HepG2 (cell line): ENCODE measurements around the gene SERTAD1. TPM values are rescaled to one million over a fixed set of nuclear protein-coding genes. Genes with fewer than 3 reads are reported as not detected.

ENCODE experiments used
- AFF4 ChIP-seq: sonication (generic); formaldehyde crosslinking; IDR thresholded peaks from 2 replicates; pipeline ENCODE4 v1.4.0; 2020; ENCODE audit warnings: missing genetic modification reagents
- GABPA ChIP-seq, 2 experiments: IDR thresholded peaks; 2 replicates each; pipeline ENCODE4 v1.6.1; 2011 to 2016; ENCODE audit warnings: low read depth in 2 of 2, low read length in 1 of 2, missing biosample characterization in 1 of 2, missing genetic modification characterization in 1 of 2
- GATAD2A ChIP-seq: IDR thresholded peaks from 2 replicates; pipeline ENCODE4 v1.6.1; 2016
- KDM1A ChIP-seq: IDR thresholded peaks from 2 replicates; pipeline ENCODE4 v1.6.1; 2016; ENCODE audit warnings: missing compliant biosample characterization
- SAP130 ChIP-seq: IDR thresholded peaks from 2 replicates; pipeline ENCODE4 v1.6.1; 2016; ENCODE audit warnings: low read depth
- TGIF2 ChIP-seq: IDR thresholded peaks from 2 replicates; pipeline ENCODE4 v1.6.1; 2016; ENCODE audit warnings: control low read depth, missing compliant biosample characterization
- ZFP62 ChIP-seq: sonication (generic); formaldehyde crosslinking; IDR thresholded peaks from 2 replicates; pipeline ENCODE4 v1.4.0; 2020; ENCODE audit warnings: missing genetic modification reagents
- ZMAT3 ChIP-seq: sonication (generic); formaldehyde crosslinking; conservative IDR thresholded peaks from 2 replicates; pipeline ENCODE4 v1.7.0; 2021; ENCODE audit warnings: missing genetic modification reagents
- ZNF143 ChIP-seq: sonication (generic); formaldehyde crosslinking; IDR thresholded peaks from 2 replicates; pipeline ENCODE4 v1.4.0; 2020; ENCODE audit warnings: missing genetic modification reagents
- ZNF503 ChIP-seq: sonication (generic); formaldehyde crosslinking; IDR thresholded peaks from 2 replicates; pipeline ENCODE4 v1.4.0; 2020; ENCODE audit warnings: missing genetic modification reagents
- ZSCAN21 ChIP-seq: sonication (generic); formaldehyde crosslinking; IDR thresholded peaks from 2 replicates; pipeline ENCODE4 v1.8.0; 2022; ENCODE audit warnings: mild to moderate bottlenecking, missing genetic modification reagents, moderate library complexity, borderline replicate concordance
- polyA plus RNA-seq, 8 experiments: library from polyadenylated mRNA; depleted of rRNA in 3 of 8; stranded (reverse) in 7 of 8; unstranded in 1 of 8; fragments of >200 nt; fragmentation: Illumina TruSeq in 4 of 8; extraction: Trizol in 4 of 8; gene quantifications; 2 replicates each; pipeline versions ENCODE4 v1.2.1 to v1.2.3, GENCODE V29; 2011 to 2016; ENCODE audit warnings: low read depth in 4 of 8, missing spikeins in 1 of 8, mixed read lengths in 1 of 8; ENCODE audit not compliant: insufficient read depth in 1 of 8
- total RNA-seq, 5 experiments: library from RNA; depleted of rRNA; stranded (reverse); fragments of >200 nt; fragmentation: Illumina TruSeq; extraction: Trizol; gene quantifications; 2 replicates each; pipeline ENCODE4 v1.2.3, GENCODE V29; 2016; ENCODE audit warnings: low read depth in 1 of 5
- TF ChIP-seq, protein P1 (sequence below): sonication (generic); formaldehyde crosslinking; IDR thresholded peaks from 2 replicates; pipeline ENCODE4; 2020; ENCODE audit warnings: missing genetic modification reagents, mild to moderate bottlenecking, borderline replicate concordance
- TF ChIP-seq, protein P2 (sequence below): sonication (generic); formaldehyde crosslinking; IDR thresholded peaks from 2 replicates; pipeline ENCODE4 v1.4.0; 2020; ENCODE audit warnings: mild to moderate bottlenecking, missing genetic modification reagents
- TF ChIP-seq, protein P3 (sequence below): IDR thresholded peaks from 2 replicates; pipeline ENCODE4 v1.6.1; 2012; ENCODE audit warnings: low read depth, low read length, improper control_type of control experiment
- TF ChIP-seq, protein P4 (sequence below): sonication (generic); formaldehyde crosslinking; IDR thresholded peaks from 2 replicates; pipeline ENCODE4 v1.5.1; 2020; ENCODE audit warnings: mild to moderate bottlenecking, moderate library complexity, missing genetic modification reagents

The SERTAD1 gene
- total and polyA plus RNA-seq, 2 of the 13 experiments (the other 11 are each of a cell fraction or from before 2014, with no cell fraction given), result 4.3 to 4.5 TPM

DNA sequence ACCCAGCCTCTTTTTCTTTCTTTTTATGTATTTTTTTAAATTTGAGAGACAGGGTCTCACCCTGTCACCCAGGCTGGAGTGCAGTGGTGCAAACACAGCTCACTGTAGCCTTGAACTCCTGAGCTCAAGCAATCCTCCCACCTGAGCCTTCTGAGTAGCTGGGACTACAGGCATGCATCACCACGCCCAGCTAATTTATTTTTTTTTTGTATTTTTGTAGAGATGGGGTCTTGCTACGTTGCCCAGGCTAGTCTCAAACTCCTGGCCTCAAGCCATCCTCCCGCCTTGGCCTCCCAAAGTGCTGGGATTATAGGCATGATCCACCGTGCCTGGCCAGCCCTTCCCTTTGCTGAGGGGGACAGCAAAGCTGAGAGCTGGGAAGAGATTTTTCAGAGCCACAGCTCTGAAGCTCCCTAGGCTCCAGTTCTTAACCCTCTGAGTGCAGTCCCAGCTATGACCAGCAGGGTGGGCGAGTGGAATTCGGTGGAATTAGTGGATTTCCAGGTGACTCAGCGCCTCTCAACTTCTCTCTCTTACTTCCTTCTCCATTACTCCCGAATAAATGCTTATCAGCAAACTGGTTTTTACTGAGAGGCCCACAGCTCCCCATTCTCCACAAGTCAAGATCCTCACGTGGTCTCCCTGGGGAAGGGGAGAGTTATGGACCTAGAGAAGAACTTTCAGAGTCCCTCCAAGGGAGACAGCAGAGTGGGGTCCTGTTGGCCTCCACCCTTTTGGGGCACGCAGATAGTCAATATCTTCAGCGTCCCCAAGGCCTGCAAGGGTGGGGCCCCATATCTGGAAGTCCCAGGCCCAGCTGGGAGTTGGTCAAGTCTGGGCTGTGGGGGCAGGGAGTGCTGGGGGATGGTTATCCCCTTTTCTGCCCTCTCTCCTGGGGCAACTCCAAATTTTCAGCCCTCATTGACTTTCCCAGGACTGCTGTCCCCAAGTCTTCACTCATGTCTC, 38.5 kb upstream of the SERTAD1 start (continued):
- TF ChIP-seq, protein P1, sequence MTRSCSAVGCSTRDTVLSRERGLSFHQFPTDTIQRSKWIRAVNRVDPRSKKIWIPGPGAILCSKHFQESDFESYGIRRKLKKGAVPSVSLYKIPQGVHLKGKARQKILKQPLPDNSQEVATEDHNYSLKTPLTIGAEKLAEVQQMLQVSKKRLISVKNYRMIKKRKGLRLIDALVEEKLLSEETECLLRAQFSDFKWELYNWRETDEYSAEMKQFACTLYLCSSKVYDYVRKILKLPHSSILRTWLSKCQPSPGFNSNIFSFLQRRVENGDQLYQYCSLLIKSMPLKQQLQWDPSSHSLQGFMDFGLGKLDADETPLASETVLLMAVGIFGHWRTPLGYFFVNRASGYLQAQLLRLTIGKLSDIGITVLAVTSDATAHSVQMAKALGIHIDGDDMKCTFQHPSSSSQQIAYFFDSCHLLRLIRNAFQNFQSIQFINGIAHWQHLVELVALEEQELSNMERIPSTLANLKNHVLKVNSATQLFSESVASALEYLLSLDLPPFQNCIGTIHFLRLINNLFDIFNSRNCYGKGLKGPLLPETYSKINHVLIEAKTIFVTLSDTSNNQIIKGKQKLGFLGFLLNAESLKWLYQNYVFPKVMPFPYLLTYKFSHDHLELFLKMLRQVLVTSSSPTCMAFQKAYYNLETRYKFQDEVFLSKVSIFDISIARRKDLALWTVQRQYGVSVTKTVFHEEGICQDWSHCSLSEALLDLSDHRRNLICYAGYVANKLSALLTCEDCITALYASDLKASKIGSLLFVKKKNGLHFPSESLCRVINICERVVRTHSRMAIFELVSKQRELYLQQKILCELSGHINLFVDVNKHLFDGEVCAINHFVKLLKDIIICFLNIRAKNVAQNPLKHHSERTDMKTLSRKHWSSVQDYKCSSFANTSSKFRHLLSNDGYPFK (CRISPR knock-in tag), result no peak
- TF ChIP-seq ZNF503 (CRISPR knock-in tag), result no peak
- TF ChIP-seq, protein P2, sequence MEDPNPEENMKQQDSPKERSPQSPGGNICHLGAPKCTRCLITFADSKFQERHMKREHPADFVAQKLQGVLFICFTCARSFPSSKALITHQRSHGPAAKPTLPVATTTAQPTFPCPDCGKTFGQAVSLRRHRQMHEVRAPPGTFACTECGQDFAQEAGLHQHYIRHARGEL, result no peak
- peak; percentile 42; the same call in 1 of the 2 replicates for TF ChIP-seq GATAD2A (CRISPR knock-in tag)
- no peak; the same call in 1 of the 2 replicates for TF ChIP-seq ZMAT3 (CRISPR knock-in tag)
- TF ChIP-seq AFF4 (CRISPR knock-in tag), result no peak
- TF ChIP-seq SAP130 (CRISPR knock-in tag), result peak; percentile 44; the same call in 1 of the 2 replicates
- TF ChIP-seq ZFP62, result no peak
- no peak for TF ChIP-seq KDM1A (CRISPR knock-in tag)
- no peak for TF ChIP-seq GABPA (IDR thresholded peaks at IDR 0.05; ENCODE audit: low read depth, low read length)
- TF ChIP-seq GABPA (CRISPR knock-in tag; IDR thresholded peaks at IDR 0.05; ENCODE audit: low read depth), result 0 out of 2 replicates have a peak, but pooled peaks have one; percentile 14
- TF ChIP-seq ZNF143 (CRISPR knock-in tag), result no peak
- no peak for TF ChIP-seq ZSCAN21 (CRISPR knock-in tag)
- TF ChIP-seq, protein P3, sequence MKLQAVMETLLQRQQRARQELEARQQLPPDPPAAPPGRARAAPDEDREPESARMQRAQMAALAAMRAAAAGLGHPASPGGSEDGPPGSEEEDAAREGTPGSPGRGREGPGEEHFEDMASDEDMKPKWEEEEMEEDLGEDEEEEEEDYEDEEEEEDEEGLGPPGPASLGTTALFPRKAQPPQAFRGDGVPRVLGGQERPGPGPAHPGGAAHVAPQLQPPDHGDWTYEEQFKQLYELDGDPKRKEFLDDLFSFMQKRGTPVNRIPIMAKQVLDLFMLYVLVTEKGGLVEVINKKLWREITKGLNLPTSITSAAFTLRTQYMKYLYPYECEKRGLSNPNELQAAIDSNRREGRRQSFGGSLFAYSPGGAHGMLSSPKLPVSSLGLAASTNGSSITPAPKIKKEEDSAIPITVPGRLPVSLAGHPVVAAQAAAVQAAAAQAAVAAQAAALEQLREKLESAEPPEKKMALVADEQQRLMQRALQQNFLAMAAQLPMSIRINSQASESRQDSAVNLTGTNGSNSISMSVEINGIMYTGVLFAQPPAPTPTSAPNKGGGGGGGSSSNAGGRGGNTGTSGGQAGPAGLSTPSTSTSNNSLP, result peak; percentile 35; the same call in 1 of the 2 replicates
- TF ChIP-seq, protein P4, sequence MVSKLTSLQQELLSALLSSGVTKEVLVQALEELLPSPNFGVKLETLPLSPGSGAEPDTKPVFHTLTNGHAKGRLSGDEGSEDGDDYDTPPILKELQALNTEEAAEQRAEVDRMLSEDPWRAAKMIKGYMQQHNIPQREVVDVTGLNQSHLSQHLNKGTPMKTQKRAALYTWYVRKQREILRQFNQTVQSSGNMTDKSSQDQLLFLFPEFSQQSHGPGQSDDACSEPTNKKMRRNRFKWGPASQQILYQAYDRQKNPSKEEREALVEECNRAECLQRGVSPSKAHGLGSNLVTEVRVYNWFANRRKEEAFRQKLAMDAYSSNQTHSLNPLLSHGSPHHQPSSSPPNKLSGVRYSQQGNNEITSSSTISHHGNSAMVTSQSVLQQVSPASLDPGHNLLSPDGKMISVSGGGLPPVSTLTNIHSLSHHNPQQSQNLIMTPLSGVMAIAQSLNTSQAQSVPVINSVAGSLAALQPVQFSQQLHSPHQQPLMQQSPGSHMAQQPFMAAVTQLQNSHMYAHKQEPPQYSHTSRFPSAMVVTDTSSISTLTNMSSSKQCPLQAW, result no peak
- no peak for TF ChIP-seq TGIF2
